Panc1 (cell line): ENCODE data around the gene RIMS1. TPM values are rescaled to one million over a fixed set of nuclear protein-coding genes. Genes with fewer than 3 reads are reported as not detected.

Source experiments
- ATAC-seq: fragments of 200-7000 bp; cut with Tn5 transposase; 2 replicates; pipeline ENCODE4 v1.9.1; 2020; ENCODE audit warnings: mild to moderate bottlenecking, moderate library complexity
- BruUV-seq: library from RNA; stranded (reverse); fragments of 400-500 nt; replicated peaks from 2 replicates; lab custom pipeline; 2021; lab: Mats Ljungman, UMichigan
- CTCF ChIA-PET: fragments of 300-600 bp; sonication (Branson Sonifier 250); formaldehyde crosslinking; loops from one replicate; lab custom pipeline; 2022; ENCODE audit warnings: antibody characterized with exemption; lab: Charles Lee
- POLR2A ChIA-PET: fragments of 300-600 bp; sonication (Branson Sonifier 250); formaldehyde crosslinking; loops from one replicate; lab custom pipeline; 2022; ENCODE audit warnings: antibody characterized with exemption; lab: Charles Lee
- DNase-seq: peaks from one replicate; pipeline ENCODE4 v3.0.0-alpha.2; 2010; ENCODE audit warnings: low read depth, low spot score
- H3K27ac ChIP-seq: 2 replicates; pipeline ENCODE4 v1.5.1; 2011; ENCODE audit warnings: mild to moderate bottlenecking, low read length, inconsistent platforms
- H3K27me3 ChIP-seq: fragments of 200-500 bp; sonication (Bioruptor generic); 2 replicates; pipeline ENCODE4 v1.6.0; 2014; ENCODE audit warnings: low read length, inconsistent platforms; ENCODE audit not compliant: control insufficient read depth, insufficient read depth
- H3K36me3 ChIP-seq: fragments of 200-500 bp; sonication (Bioruptor generic); 2 replicates; pipeline ENCODE4 v1.5.1; 2014; ENCODE audit warnings: inconsistent platforms, mild to moderate bottlenecking, low read length, moderate library complexity; ENCODE audit not compliant: control insufficient read depth, insufficient read depth
- H3K4me1 ChIP-seq: 2 replicates; pipeline ENCODE4 v1.5.1; 2011; ENCODE audit warnings: inconsistent platforms, mild to moderate bottlenecking, low read length, moderate library complexity; ENCODE audit not compliant: control insufficient read depth, insufficient read depth
- H3K4me3 ChIP-seq, 2 experiments: 2 replicates each; pipeline ENCODE4 v1.5.1; 2011 to 2012; ENCODE audit warnings: low read depth in 2 of 2, low read length in 2 of 2, mild to moderate bottlenecking in 2 of 2, inconsistent platforms in 1 of 2, moderate library complexity in 1 of 2
- H3K9me3 ChIP-seq: fragments of 200-500 bp; sonication (Bioruptor generic); 2 replicates; pipeline ENCODE4 v1.5.1; 2014; ENCODE audit warnings: low read depth, mild to moderate bottlenecking, inconsistent platforms, low read length, moderate library complexity; ENCODE audit not compliant: control insufficient read depth, insufficient read depth
- POLR2AphosphoS5 ChIP-seq: IDR thresholded peaks from 2 replicates; pipeline ENCODE4 v1.6.1; 2012; ENCODE audit warnings: mild to moderate bottlenecking, low read depth, low read length, moderate library complexity
- SIN3A ChIP-seq: IDR thresholded peaks from 2 replicates; pipeline ENCODE4 v1.6.1; 2012; ENCODE audit warnings: low read depth, mild to moderate bottlenecking, low read length, moderate library complexity, borderline replicate concordance; ENCODE audit not compliant: insufficient read depth
- TCF7L2 ChIP-seq: IDR thresholded peaks from 2 replicates; pipeline ENCODE4 v1.6.1; 2011; ENCODE audit warnings: mild to moderate bottlenecking, low read depth, low read length, inconsistent platforms
- in situ Hi-C: cut with HindIII; loops from 2 replicates; pipeline ENCODE4 v1.10.0; 2016; ENCODE audit warnings: low sequenced_read_pairs, low pct_unique_long_range_greater_than_20kb
- intact Hi-C: fragments of 100-400 bp; cut with micrococcal nuclease; formaldehyde crosslinking; loops from one replicate; pipeline ENCODE4 v1.10.0; 2022; ENCODE audit not compliant: unreplicated experiment
- total RNA-seq: library from RNA; stranded (reverse); gene quantifications from one replicate; pipeline ENCODE4 v1.2.1, GENCODE V29; 2021; ENCODE audit not compliant: unreplicated experiment
- TF ChIP-seq, protein P1 (sequence below), 2 experiments: IDR thresholded peaks; 2 replicates each; pipeline ENCODE4 v1.6.1; 2011 to 2012; ENCODE audit warnings: low read depth in 2 of 2, control low read depth in 1 of 2, low read length in 1 of 2, mild to moderate bottlenecking in 1 of 2, moderate library complexity in 1 of 2; ENCODE audit not compliant: insufficient read depth in 1 of 2
- TF ChIP-seq, protein P2 (sequence below): fragments of 450-650 bp; IDR thresholded peaks from 2 replicates; pipeline ENCODE4 v1.5.1; 2017; ENCODE audit warnings: mild to moderate bottlenecking

The RIMS1 gene
- total RNA-seq, 1 experiment from 2014 or later: 0.18 TPM

DNA sequence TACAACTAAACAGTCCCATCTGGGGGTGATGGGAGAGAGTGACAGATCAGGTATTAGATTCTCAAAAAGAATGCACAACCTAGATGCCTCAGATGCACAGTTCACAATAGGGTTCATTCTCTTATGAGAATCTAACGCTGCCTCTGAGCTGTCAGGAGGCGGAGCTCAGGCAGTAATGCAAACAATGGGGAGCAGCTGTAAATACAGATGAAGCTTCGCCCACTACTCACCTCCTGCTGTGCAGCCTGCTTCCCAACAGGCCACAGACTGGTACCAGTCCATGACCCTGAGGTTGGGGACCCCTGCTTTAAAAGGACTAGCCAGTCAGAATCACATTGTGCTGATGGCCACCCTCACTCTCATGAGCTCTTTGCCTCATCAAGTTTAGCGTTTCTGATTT lies 488.5 kb downstream of the RIMS1 start:
- intact Hi-C loops (no loop called here), in situ Hi-C loops (no loop called here)
- no peak for ATAC-seq
- no peak overlapping the region for H3K4me3 ChIP-seq
- DNase-seq: no peak
- TF ChIP-seq, protein P1, sequence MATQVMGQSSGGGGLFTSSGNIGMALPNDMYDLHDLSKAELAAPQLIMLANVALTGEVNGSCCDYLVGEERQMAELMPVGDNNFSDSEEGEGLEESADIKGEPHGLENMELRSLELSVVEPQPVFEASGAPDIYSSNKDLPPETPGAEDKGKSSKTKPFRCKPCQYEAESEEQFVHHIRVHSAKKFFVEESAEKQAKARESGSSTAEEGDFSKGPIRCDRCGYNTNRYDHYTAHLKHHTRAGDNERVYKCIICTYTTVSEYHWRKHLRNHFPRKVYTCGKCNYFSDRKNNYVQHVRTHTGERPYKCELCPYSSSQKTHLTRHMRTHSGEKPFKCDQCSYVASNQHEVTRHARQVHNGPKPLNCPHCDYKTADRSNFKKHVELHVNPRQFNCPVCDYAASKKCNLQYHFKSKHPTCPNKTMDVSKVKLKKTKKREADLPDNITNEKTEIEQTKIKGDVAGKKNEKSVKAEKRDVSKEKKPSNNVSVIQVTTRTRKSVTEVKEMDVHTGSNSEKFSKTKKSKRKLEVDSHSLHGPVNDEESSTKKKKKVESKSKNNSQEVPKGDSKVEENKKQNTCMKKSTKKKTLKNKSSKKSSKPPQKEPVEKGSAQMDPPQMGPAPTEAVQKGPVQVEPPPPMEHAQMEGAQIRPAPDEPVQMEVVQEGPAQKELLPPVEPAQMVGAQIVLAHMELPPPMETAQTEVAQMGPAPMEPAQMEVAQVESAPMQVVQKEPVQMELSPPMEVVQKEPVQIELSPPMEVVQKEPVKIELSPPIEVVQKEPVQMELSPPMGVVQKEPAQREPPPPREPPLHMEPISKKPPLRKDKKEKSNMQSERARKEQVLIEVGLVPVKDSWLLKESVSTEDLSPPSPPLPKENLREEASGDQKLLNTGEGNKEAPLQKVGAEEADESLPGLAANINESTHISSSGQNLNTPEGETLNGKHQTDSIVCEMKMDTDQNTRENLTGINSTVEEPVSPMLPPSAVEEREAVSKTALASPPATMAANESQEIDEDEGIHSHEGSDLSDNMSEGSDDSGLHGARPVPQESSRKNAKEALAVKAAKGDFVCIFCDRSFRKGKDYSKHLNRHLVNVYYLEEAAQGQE (IDR thresholded peaks at IDR 0.05; ENCODE audit: insufficient read depth in 1 of 2, low read depth in 2 of 2, low read length in 1 of 2): no peak
- TF ChIP-seq POLR2AphosphoS5 (no peak), TCF7L2 (no peak), SIN3A (no peak)
- TF ChIP-seq, protein P2, sequence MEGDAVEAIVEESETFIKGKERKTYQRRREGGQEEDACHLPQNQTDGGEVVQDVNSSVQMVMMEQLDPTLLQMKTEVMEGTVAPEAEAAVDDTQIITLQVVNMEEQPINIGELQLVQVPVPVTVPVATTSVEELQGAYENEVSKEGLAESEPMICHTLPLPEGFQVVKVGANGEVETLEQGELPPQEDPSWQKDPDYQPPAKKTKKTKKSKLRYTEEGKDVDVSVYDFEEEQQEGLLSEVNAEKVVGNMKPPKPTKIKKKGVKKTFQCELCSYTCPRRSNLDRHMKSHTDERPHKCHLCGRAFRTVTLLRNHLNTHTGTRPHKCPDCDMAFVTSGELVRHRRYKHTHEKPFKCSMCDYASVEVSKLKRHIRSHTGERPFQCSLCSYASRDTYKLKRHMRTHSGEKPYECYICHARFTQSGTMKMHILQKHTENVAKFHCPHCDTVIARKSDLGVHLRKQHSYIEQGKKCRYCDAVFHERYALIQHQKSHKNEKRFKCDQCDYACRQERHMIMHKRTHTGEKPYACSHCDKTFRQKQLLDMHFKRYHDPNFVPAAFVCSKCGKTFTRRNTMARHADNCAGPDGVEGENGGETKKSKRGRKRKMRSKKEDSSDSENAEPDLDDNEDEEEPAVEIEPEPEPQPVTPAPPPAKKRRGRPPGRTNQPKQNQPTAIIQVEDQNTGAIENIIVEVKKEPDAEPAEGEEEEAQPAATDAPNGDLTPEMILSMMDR: no peak
- ChIA-PET POLR2A (no interaction called here), CTCF (no interaction called here)
- H3K27ac ChIP-seq: no peak overlapping the region
- peaks cover 4% of the 10 kb centered on the region for H3K27me3 ChIP-seq
- no TSS peak for BruUV-seq
- no peaks in the 10 kb centered on the region for H3K9me3 ChIP-seq
- H3K4me1 ChIP-seq: no peaks in the 10 kb centered on the region
- no peaks in the 10 kb centered on the region for H3K36me3 ChIP-seq

DNA sequence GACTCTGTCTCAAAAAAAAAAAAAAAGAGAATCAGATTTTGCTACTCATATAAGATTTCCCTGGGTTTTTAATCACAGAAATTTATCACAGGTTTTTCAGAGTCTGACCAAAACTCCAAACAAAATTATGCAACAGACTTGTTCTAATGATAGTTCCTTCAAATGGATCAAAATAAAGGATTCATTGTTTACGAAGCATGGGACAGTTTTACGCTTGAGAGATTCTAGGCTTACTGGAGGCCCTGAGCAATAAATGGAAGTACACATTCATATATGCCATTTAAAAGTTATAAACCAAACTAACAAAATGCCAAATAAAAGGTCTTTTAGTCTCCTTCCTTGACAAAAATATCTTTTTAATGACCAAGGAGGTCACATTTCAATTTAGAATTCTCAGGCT lies 490.4 kb downstream of the RIMS1 start:
- DNase-seq (no peak), ATAC-seq (no peak)
- H3K27me3 ChIP-seq: no peaks in the 10 kb centered on the region
- H3K36me3 ChIP-seq: no peaks in the 10 kb centered on the region
- no TSS peak for BruUV-seq
- in situ Hi-C loops: no loop called here
- H3K27ac ChIP-seq: no peak overlapping the region
- ChIA-PET CTCF (no interaction called here), POLR2A (no interaction called here)
- H3K9me3 ChIP-seq: no peaks in the 10 kb centered on the region
- intact Hi-C loops: no loop called here
- no peaks in the 10 kb centered on the region for H3K4me1 ChIP-seq
- TF ChIP-seq TCF7L2 (no peak), POLR2AphosphoS5 (no peak), SIN3A (no peak)
- TF ChIP-seq, protein P1 (IDR thresholded peaks at IDR 0.05; ENCODE audit: insufficient read depth in 1 of 2, low read depth in 2 of 2, low read length in 1 of 2): no peak
- TF ChIP-seq, protein P2: no peak
- no peak overlapping the region for H3K4me3 ChIP-seq
